DMS53 treated with DMSO at 0.1 percent for 48 hours (cell line): Measurements from ENCODE around the gene LRP4.

Source experiments
- DNase-seq: peaks from one replicate; lab custom pipeline; 2025; ENCODE audit not compliant: unreplicated experiment; lab: John Stamatoyannopoulos, UW

Gene LRP4

DNA sequence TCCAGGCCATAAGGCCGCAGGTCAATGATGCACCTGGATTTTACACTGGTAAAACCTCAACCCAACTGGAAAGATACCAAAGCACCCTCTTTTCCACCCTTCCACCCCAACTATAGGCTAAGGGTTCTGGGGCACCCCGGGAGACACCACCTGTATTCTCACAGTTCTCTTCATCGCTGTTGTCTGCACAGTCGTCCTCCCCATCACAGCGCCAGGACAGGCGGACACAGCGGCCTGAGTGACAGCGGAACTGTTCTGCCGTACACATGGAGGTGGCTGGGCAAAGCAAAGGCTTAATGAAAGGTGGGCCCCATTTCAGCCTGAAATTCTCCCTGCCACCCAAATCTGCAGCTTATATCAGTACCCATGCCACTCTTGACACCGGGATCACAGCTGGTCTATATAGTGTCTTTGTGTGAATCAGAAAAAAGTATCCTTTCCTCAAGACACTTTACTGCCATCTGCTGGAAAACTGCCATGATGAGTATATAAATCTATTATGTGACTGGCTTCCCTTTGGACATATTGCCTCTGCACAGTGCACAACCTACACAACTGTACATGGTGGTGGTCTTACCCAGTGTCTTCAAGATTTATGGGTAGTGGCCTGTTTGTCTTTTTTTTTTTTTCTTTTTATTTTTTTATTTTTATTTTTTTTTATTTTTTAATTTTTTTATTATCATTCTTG lies 21.5 kb downstream of the LRP4 start:
- peak; percentile 37 for DNase-seq

DNA sequence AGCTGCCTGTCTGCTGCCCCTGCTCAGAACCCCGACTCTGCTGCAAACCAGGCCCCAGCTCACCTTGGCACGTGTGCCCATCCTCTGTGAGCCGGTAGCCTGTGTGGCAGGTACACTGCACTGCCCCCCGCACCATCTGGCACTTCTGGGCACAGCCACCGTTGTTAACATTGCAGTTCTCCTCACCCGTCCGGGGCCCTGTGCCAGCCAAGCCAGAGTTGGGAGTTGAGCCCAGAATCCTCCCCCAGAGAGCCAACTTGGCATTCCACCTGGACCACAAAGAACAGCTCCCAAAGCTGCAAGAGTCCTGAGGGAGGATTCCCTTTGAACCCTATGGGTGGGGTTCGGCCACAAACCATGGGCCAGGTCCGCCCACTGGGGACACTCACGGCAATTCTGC lies 22.5 kb downstream of the LRP4 start:
- no peak for DNase-seq

DNA sequence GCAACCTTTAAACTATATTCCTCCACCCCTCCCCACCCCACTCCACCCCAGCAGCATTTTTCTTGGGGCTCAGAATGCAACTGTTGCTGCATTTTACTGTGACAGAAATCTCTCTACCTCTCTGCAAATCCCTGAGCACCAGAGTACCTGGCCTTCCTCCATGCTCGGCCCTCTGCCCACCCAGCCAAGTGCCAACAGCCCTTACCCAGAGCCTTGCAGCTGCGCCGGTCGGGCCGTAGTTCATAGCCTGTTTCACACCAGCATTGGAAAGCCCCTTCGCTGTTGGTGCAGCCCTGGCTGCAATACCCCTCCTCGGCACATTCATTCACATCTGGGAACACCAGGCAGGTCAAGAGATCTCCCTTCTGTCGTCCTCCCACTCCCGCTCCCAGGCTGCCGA lies 23.4 kb downstream of the LRP4 start:
- no peak for DNase-seq

DNA sequence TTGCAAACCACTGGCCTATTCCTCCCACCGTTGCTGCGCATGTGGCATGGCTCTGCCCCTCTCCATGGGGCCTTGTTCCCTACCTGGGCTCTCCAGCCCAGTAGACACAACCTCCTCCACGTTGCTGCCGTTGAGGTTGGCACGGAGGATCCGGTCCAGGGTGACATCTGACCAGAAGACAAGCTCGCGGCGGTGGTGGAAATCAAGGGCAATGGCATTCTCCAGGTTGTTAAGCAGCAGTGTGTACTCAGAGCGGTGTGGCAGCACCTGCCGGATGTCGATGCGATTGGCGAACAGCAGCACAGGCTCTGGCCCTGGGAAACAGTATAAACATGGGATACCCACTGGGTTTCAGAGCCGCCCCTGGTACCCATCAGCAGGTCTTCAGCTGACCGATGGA lies 23.8 kb downstream of the LRP4 start:
- DNase-seq = no peak

DNA sequence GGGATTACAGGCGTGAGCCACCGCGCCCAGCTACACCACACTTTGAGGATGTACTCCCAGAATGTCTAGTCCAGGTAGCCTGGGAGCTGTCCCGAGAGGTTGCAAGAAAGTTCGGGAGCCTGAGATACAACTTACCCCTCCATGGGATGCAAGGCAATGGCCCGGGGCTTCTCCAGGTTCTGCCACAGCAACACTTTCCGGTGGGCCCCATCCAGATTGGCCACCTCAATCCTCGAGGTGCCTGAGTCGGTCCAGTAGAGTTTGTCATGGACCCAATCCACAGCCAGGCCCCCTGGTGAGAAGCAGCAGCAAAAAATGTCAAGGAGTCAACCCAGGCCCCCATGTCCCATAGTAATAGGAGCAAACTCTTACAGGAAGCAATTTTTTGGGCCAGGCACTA lies 25.5 kb downstream of the LRP4 start:
- DNase-seq = no peak

DNA sequence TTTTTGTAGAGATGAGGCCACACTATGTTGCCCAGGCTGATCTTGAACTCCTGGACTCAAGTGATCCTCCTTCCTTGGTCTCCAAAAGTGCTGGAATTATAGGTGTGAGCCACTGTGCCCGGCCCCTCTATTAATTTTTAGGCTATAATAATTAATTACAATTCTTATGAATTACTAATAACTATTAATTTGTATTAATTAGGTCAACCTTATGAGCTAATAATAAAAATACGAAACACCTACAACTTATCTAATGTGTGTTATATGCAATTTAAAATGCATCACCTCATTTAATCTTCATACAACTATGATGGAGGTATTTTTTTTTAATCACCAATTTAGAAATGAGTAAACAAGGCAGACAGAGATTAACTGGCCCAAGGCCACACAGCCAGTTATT lies 26.2 kb downstream of the LRP4 start:
- DNase-seq = no peak

DNA sequence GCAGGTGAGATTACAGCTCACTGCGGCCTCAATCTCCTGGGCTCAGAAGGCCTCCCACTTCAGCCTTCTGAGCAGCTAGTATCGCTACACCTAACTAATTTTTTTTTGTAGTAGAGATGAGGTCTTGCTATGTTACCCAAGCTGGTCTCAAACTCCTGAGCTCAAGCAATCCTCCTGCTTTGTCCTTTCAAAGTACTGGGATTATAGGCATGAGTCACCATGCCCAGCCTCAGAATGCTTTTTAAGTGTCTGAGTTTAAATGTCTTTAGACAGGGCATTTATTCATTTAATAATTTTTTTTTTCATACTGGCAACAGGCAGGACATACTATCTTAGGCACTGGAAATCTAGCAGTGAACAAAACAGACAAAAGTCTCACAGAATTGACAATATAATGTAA lies 27.7 kb downstream of the LRP4 start:
- no peak for DNase-seq

DNA sequence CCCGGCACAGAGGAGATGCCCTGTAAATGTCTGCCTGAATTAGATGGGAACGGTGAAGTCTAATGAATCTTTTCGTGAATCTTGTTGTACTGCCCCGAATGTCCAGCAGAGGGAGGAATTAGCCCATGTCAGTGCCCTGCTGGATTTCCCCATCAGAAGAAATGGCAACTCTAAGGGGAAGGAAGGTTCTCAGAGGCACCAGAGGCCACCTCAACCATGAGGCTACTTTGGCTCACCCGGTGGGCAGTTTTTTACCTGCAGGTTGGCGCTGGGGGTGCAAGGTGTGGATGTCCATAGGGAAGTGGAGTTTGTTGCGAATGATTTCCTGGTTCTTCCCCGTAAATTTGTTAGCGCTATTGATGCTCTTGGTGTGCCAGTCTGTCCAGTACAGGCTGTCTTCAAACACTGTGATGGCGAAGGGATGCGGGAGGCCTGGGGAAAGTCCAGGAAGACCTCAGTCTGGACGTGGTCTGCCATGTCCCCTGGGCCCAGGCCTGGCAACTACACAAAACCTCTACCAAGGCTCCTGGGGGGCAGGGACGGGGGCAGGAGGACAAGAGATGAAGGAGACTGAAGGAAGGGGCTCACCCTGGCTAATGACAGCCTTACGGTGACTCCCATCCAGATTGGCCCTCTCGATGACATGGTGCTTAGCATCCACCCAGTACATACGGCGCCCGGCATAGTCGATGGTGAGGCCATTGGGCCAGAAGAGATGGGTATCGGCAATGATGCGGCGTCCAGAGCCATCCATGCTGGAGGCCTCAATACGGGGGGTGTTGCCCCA lies 28.5 kb downstream of the LRP4 start:
- peak; percentile 50 for DNase-seq

DNA sequence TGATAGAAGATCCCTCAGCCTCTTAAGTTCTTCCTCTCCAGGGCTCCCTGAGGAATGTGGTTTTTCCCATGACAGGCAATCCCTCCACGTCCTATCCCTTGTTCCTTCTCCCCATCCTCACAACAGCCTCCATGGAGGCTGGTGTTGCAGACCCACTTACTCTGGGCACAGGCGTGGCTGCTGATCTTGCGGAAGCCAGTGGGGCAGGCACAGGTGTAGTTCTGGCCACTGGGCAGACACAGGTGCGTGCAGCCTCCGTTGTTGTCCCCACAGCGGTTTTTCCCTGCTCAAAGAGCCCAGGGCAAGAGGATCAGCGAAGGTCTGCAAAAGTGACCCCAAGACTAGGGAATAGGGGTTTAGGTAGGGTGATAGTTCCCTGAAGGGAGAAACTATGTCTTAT lies 29.1 kb downstream of the LRP4 start:
- no peak for DNase-seq

DNA sequence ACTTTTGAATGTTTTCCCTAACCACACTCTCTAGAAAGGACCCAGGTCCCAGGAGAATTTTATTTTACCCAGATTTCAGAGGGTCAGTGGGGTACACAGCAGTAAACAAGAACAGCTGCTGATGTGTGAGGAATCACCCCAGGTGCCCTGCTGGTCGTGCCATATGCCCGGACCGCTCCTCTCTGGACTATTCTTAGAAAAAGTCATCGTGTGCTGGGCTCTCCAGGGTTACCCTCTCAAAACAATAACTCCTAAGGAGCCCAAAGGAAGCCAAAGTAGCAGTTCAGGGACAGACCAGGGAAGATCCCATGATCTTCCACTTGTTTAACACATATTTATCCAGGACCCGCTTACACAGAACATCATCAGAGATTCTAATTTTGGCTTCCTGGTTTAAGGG lies 29.7 kb downstream of the LRP4 start:
- DNase-seq = no peak

DNA sequence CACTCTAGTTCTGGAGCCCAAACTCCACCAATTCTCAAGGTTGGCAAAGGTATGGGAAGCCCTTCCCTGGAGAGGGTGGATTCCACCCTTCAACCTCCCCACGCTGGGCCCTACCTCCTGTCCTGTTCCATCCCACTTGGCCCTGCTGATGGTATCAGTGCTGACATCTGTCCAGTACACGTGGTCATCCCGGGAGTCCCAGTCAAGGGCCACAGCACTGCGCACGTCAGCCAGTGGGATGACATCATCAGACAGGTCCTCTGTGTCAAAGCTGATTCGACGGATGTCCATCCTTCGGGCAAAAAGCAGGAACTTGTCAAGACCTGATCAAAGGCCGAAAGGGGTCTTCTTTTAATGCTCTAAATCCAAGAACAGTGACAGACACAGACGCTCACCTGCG lies 32.1 kb downstream of the LRP4 start:
- DNase-seq = no peak

DNA sequence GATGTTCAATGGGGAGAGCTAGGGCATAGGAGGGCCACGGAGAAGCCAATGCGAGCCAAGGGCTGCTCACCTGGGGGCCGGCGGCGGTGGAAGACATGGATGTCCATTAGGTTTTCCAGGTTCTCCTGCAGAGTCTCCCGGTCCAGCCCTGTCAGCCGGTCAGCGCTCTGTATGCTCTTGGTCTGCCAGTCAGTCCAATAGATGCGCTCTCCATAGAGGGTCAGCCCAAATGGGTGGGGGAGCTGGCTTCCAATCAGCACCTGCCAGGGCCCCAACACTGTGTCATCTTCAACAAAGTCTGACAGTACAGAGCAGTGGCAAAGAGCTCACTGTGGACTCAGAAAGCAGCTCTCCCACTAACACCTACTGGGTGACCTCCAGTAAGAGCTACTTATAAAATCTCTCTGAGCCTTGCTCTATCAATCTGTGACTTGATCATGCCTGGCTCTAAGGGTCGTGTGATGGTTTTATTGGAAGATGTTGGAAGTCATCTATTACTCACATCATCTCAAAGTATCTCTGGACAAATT lies 39.2 kb downstream of the LRP4 start:
- no peak for DNase-seq

DNA sequence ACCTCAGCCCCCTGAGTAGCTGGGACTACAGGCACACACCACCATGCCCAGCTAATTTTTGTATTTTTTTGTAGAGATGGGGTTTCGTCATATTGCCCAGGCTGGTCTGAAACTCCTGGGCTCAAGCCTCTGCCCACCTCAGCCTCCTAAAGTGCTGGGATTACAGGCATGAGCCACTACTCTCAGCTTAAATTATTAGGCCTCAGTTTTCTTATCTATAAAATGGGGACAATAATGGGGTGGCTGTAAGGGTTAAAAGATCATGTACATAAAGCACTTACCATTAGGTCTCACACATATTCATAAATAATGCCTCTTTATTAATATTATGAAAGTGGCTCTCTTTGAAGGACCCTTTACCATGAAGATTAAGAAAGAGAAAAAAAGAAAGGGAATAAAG lies 40.8 kb downstream of the LRP4 start:
- DNase-seq = no peak

DNA sequence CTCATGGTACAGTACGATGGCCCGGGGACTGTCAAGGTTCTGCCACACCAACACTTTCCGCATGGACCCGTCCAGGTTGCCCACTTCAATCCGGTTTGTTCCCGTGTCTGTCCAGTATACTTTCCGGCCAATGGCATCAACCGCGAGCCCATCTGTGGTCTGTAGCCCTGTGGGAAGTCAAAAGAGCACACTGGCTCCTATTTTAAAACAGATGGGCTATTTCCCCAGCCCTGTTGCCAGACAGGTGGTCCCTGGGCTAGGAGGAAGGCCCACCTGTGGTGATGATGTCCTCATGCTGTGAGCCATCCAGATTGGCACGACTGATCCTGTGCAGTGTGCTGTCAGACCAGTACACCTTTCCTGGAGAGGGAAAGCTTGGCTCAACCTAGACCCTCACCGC lies 41.9 kb downstream of the LRP4 start:
- DNase-seq = no peak

DNA sequence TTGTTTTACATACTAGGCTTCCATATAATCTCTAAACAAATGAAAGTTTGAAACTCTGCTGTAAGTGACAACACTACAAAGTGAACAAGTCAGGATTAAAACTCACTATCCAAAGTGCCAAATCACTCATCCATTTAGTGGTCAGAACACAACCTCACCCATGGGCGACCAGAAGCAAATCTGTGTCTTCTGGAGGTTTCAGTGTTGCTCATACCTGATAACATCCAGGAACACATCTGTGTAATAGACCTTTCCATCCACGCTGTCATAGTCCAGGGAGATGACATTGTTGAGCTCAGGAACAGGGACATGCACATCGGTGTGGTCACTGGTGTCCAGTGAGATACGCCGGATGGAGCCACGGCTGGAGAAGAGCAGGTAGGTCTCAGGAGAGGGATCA lies 43.8 kb downstream of the LRP4 start:
- no peak for DNase-seq

DNA sequence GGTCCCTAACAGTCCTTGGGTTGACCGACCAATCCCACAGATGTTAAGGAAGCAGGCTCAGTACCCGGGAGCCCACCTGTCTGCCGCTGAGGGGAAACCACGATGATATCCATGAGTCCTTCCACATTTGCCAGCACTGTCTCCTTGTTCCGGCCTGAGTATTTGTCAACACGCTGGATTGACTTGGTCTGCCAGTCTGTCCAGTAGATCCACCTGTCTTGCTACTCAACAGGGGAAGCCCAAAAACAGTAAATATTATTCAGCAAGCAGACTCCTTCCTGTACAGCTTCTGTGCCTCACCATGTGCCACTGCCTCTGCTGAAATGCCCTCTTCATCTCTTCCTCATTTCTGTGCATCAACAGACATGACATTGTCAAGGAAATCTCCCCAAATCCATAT lies 49.4 kb downstream of the LRP4 start:
- no peak for DNase-seq

DNA sequence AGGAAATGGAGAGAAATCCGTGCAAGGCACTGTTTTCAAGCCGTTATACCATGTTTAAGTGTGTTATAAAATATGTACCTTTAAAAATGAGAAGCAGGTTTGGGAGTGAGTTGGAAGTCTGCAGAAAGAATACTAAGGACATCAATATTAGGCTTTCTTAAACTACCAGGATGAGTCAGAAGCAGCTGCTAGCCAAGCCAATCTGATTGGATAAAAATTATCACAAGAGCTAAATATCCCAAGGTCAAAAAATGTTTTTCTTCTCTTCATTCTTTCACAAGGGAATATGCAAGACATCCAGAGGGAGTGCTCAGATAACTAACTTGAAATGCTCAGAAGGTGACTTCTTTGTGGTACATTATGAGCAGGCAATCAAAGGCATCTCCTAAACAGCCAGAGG lies 53.0 kb downstream of the LRP4 start:
- DNase-seq = no peak

DNA sequence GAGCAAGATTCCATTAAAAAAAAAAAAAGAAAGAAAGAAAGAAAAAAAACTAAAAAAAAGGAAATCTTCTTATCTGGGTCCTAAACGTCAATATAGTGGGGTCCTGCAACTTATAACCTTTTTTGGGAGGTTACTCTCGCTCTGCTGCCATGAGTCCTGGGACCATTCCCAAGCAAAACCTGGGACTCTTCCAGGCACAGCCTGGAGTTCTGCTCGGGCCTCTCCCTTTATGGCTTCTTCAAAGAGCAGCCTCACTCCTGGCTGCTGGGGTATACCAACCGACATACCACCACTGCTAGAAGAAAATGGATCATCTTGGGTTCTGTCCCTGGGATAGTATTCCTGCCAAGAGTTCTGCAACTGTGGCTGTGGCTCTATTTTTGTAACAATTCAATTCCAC lies 58.1 kb downstream of the LRP4 start:
- no peak for DNase-seq

DNA sequence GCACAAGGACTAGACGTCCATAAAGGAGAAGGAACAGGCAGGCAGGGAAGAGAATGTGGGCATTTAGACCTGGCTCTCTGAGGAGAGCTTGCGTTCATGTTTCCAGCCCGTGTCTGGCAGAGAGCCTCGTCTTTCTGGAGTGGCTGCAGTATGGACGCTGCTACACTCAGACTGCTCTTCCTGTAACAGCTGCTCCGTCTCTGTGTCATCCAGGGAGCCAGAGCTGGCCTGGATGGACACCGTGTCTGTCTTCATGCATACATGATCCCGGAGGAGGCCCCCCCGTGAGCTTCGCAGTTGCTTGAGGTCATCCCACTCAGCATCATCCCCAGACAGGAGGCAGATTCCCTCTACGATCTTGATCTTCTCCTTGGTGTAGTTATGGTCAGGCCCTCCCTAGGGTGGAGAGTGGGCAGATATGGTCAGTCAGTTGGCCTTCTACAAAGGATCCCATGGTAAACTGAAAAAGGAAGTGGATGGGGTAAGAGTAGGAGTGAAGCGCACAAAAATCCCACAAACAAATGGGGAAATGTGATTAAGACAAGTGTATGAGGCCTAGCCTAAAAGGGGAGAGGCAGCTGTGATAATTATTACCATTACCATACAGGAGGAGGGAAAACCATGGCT lies 59.3 kb downstream of the LRP4 start:
- DNase-seq = no peak

DNA sequence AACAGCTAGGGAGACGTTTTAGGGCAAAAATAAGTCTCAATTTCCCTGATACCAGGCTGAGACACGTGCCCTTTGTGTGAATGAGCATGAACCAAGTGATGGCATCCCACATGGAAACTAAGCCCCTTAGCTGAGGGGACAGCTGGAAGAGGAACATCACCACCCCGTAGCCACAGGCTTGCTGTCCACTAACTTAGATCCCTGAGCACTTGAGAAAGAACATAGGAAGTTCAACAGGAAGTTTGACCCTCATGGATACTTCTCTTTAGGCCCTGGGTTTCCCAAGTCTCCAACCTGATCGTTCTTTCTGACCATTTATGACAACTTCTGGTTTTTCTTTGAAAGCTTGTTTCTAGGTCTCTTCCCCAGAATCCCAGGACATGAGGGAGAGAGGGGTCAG lies 60.7 kb downstream of the LRP4 start:
- DNase-seq = no peak

DNA sequence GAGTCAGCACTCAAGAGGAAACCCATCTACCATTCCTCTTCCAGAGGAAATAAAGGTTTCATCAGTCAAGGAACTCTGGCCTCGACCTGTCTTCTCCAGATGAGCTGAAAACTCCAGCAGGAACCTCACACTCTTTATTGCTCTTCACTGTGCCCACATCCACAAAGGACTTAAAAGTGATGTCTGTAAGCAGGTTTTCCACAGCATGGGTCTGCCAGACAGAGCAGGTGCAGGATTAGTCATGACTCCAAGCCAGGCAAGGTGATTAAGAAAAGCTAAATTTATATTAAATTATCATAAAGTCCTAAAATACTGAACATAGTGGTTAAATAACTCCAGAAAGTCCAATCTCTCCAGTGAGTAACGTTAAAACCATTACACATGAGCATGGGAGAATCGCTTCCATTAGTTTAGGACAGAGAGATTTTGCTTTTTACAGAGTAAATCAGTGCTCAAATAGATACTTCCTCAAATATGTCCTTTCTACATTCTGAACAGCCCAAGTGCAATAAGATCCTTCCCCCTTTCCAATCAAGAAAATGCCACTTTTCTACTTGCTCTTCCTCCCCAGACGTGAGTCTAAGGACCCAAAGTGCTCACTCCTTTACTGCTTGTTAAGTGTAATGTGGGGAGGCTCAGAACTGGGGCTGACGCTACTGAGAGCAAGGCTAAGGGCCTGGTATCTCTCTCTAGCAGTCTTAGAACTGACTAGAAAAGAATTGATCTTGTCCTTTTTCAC lies 61.6 kb downstream of the LRP4 start:
- no peak for DNase-seq

DNA sequence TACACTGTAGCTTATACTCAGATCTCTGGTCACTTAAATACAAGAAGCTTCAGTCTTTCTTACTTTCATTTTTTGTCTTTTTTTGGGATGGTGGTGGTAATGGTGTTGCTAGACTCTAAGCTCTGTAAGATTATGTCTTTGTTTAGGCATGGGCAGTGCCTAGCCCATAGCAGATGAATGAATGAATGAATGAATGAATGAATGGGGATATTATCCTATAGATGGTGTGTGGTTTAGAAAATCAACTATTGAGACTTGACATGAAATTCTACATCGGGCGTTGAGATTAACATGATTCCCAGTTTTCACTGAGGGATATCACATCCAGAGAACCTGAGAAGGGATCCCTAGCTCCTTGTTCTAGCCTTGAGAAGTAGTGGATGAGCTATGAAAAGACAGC lies 62.5 kb downstream of the LRP4 start:
- DNase-seq = no peak
